Measurements from ENCODE around the gene CPT1B.

- TF ChIP-seq CTCF (IDR thresholded peaks at IDR 0.05): no peak
- no peak for TF ChIP-seq POLR2A (IDR thresholded peaks at IDR 0.05; ENCODE audit: low read depth)
- no peak for TF ChIP-seq POLR2AphosphoS5 (IDR thresholded peaks at IDR 0.05)
Measured at GRCh38 chr22:50606946-50607658, 28.9 kb upstream of the CPT1B start.

Measured in esophagus muscularis mucosa (tissue), 3 donors.